C1 segment of cervical spinal cord (tissue), 14 donors: ENCODE measurements around the gene METTL15.
"Not testable (repeated sequence)": the region's sequence is repeated elsewhere in the genome, so short reads cannot be mapped to it uniquely, and the experiment has no call there.

Experiments used
- DNase-seq, 14 donors: peaks; one replicate each; lab custom pipeline; 2025; lab: John Stamatoyannopoulos, UW

METTL15 gene, protein sequence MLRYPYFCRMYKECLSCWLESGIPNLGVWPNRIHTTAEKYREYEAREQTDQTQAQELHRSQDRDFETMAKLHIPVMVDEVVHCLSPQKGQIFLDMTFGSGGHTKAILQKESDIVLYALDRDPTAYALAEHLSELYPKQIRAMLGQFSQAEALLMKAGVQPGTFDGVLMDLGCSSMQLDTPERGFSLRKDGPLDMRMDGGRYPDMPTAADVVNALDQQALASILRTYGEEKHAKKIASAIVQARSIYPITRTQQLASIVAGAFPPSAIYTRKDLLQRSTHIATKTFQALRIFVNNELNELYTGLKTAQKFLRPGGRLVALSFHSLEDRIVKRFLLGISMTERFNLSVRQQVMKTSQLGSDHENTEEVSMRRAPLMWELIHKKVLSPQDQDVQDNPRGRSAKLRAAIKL

DNA sequence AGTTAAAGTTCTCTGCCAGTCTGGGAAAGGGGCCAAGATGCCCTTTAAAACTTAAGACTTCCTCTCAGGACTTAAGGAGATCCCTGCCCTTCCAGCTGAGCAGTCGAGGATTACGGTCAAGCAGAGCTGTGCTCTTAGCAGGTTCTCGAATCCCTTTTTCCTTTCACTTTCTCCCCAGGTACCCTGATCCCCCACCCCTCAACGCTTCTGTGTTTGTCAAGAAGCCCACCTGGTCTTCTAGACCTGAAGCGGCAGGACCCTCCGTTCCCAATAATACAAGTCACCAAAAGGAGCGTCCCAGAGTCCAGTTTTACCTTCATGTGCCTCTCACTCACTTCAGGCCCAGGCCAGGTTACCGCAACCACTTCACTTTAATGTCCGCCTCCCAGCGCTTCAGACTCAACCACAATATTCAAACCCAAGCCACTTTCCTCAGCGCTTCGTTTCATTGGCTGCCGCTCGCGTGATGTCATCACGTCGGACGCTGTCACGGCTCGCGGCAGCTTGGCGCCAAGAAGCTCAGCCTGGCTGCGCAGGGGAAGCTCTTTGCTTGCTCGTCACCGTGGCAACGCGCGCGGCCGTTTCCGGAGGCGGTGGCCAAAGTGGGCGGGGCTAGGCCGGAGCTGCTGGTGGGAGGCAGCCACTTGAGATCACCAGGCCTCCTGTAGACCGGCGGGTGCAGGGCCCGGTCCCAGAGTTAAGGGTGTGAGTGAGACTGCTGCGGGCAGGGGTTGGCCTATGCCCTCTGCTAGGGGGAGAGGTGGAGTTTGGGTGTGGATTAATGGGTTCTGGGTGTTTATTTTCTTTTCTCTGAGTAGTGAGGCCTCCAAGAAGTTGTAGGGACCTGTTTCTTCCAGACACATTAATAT, at the start of gene METTL15, which contains the start of gene KIF18A:
TSS of gene METTL15 (plus strand) at position 639 of the 869 bp plus-strand sequence. CDS start 4,947 bp downstream, outside the sequence.
TSS of gene KIF18A (minus strand) at position 407 of the 869 bp plus-strand sequence. CDS start 10,209 bp downstream, outside the sequence.
- DNase-seq = peak; percentile 91 to 99 (median 97)

DNA sequence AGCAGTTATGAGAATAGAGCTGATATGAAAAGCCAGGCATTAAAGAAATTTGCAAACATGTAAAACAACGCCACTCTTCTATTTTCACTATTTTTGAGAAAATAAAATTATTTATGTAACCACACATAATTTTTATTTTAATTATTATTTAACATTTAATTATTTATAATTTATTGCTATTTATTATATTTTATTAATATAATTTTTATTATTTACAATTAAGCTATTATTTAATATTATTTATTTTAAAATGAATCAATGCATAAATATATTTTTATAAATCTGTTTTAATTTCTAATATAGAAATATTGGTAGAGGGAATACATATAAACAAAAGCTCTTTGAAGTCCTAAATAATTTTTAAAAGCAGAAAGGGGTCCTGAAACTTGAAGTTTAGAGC, 36.9 kb upstream of the METTL15 start:
- no peak for DNase-seq

DNA sequence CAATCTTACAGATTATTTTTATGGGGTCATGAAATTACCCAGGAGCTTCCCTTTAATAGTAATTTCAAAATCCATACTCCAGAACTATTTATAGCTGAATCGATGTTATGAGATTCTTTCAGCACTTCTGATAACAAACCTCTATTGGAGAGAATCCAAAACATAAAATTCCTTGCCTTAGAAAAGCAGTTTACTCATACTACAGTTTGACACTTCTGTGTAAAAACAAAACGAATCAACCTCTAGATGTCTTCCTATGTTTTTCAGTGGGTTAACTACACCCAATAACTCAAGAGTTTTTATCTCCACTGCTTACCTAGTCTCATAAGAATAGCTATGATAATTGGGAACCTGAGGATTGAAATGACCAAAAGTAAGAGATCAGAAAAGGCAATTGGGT, 35.9 kb upstream of the METTL15 start:
- no peak for DNase-seq

DNA sequence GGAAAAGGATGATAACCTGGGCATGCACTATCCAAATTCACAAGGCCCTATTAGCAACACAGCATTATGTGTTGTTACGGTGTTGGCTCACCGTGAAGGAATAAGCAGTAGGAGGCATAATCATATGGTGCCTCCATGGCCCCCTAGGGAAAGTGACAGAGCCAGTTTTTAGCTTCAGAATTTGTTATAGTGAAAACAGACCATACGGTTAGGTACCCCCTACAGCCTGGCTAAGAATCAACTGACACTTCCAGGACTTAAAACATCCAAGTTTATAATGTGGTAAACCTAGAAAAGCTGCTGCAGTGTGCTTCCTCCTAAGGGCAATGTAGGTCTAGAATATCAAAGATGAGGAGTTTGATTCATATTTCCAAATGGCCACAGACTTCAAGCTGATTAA, 30.7 kb upstream of the METTL15 start:
- DNase-seq = peak in 1 of 14 donors; percentile 43

DNA sequence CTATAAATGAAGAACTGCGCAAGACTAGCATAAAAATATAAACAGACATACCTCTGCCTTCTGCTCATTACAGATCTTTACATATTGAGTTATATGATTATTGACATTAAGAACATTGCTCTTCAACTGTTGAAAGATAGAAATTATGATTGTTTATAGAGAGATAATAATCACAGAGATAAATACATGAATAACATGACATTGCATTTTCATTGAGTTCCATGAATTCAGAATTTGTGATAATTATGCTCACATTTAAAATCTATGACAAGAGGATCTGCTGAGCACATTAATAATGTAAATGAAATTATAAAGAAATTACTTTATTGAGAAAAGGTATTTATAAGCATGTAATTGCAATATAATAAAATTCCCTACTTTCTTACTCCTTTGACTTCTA, 25.1 kb upstream of the METTL15 start:
- DNase-seq = no peak

DNA sequence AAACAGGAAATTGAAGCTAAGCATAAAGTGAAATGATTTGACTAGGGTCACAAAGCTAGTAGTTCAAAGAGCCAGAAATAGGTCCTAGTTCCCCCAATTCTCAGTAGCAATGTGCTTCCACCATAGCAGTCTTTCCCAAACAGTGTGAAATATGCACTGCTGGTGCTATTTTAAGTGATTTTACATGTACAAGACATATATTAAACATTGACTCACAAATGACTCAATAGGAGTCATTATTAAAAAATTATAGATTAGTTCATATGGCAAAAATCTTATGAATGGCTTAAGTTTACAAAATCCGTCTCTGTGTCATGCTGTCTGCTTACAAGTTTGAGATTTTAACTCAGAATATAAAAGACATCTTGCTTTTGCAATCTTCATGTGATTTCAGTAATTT, 21.6 kb upstream of the METTL15 start:
- DNase-seq = no peak

DNA sequence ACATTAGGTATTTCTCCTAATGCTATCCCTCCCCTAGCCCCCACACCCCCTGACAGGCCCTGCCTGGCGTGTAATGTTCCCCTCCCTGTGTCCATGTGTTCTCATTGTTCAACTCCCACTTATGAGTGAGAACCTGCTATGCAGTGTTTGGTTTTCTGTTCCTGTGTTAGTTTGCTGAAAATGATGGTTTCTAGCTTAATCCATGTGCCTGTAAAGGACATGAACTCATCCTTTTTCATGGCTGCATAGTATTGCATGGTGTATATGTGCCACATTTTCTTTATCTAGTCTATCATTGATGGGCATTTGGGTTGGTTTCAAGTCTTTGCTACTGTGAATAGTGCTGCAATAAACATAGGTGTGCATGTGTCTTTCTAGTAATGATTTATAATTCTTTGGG, 21.0 kb upstream of the METTL15 start:
- DNase-seq = not testable (repeated sequence)

DNA sequence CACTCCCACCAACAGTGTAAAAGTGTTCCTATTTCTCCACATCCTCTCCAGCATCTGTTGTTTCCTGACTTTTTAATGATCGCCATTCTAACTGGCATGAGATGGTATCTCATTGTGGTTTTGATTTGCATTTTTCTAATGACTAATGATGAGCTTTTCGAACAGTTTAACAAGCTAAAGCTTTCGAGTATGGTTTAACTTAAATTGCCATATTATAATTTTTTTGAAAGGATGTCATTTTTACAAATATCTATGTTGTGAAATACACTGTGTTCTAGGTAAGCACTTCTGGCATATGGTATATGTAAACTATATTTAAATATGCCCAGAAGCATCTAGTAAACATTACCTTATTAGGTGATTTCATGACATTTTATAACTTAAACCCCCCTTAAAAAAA, 20.5 kb upstream of the METTL15 start:
- DNase-seq = not testable (repeated sequence)

DNA sequence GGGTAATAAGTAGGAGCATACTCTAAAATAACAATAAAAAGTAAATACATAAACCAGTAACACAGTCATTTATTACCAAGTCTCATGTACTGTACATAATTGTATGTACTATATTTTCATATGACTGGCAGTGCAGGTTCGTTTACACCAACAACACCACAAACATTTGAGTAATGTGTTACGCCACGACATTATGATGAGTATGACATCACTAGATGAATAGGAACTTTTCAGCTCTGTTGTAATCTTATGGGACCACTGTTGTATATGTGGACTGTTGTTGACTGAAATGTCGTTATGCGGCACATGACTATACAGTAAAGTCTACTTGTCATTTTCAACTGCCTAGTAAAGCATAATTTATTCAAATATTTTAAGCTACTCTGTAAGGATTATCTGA, 18.8 kb upstream of the METTL15 start:
- no peak for DNase-seq

DNA sequence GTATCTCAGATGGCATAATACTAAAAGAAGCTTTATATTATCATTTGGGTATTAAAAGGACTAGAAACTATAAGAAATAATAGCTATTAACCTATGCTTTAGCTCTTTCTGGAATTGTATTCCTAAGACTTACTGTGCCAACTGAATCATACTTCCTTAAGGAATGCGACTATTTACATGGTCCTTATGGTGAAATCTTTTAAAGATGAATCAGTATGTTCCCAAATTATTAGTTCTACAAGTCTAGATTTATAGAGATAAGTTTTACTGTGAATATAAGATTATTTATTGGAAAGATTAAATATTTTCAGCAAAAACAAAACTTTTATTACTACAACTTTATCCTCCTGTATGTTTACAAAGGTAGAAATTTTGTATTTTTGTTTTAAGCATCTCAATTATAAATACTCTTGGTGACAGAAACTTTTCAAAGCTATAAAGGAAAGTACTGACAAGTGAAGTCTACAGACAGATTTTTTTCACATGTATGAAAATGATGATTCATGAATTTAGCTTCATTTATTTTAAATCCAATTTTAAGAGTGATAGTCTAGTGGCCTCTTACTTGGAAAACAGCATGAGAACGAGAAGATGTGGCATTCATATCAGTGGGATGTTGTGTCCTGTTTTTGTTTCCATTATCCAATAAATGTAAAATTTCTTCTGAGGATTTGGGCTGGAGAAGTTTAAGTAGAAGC, 18.0 kb upstream of the METTL15 start:
- no peak for DNase-seq

DNA sequence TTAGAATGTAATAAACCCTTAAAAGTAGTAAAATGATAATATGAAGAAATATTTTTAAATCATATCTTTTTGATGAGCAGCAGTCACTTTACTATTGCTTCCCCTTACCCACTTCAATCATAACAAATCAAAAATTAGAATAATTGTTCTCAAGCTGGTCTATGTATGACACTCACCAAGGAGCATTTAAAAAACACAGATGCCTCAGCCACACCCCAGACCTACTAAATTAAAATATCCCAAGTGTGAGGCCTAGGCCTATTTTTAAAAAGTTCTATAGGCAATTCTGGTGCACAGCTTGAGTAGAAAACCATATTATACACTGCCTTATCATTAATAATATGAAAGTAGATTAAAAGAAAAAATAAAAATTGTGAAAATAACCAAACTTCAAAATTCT, 15.4 kb upstream of the METTL15 start:
- no peak for DNase-seq

DNA sequence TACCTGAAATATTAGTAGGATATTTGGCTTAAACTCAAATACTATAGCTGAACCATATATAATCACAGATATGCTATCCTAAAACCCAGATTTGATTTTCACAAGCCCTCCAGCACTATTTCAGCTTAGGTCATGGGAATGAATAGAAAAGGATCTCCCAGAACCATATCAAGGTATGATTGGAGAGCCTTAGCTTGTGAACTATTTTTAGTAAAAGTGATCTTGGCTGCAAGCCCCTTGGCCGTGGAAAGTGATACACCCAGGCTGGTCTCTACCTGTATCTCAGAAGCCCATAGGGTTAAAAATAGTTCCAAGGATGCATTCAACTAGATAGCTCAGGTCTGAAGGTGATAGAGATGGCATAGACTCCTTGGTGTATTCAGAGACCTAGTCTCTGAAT, 9.9 kb upstream of the METTL15 start:
- DNase-seq = no peak

DNA sequence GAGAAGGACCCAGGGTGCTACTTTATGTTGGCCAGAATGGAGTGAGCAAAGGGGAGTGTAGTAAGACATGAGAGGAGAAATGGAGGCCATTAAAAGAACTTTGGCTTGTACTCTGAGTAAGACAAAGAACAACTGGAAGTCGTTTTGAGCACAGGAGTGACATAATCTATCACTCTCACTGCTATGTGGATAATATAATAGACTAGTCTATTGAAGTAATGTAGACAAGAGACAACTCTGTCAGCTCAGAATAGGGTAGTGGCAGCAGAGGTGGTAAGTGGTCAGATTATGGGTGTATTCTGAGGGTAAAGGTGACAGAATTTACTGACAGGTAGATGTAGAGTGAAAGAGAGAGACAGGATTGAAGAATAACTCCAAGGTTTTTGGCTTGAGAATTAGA, 8.5 kb upstream of the METTL15 start:
- no peak for DNase-seq

DNA sequence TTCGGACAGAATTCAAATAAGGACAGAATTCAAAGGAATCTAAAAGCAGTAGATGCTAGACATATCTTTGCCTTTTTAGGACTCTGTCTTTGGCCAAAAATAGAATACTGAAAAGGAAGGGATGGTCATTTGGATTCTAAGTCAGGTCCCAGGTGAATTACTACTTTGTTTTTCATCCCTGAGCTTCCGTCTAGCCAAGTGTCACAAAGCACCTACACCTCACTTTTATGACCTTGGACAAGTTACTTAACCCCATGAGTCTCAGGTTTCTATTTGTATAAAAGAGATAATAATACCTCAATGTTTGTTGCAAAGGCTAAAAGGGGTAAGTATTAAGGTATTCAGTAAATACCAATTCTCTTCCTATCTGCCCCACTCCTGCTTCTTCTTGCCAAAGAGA, 7.5 kb upstream of the METTL15 start:
- no peak for DNase-seq

DNA sequence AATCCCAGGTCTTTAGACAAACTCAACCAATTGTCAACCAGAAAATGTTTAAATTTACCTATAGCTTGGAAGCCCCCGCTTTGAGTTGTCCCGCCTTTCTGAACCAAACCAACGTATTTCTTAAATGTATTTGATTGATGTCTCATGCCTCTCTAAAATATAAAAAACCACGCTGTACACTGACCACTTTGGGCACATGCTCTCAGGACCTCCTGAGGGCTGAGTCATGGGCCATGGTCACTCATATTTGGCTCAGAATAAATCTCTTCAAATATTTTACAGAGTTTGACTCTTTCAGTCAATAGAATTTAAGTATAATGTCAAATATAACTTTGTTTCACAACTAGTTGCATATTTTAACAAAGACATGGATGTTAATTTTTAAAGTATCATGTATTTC, 5.9 kb upstream of the METTL15 start:
- not testable (repeated sequence) for DNase-seq

DNA sequence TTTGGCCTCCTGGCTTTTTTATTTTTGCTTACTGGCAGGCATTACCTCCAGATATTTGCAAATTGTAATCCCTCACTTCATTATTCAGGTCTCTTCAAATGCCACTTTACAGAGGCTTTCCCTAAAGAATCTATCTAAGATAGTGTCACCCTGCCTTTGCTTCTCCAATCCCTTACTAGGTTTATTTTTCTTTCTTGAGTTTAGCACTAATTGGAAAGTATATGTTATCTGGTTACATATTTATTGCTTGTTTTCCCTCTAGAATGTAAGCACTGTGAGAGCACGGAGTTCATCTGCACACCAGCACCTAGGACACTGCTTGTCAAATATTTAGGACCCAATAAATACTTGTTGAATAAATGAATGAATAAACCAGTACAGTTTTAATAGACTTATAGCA, 3.8 kb upstream of the METTL15 start:
- DNase-seq = no peak

DNA sequence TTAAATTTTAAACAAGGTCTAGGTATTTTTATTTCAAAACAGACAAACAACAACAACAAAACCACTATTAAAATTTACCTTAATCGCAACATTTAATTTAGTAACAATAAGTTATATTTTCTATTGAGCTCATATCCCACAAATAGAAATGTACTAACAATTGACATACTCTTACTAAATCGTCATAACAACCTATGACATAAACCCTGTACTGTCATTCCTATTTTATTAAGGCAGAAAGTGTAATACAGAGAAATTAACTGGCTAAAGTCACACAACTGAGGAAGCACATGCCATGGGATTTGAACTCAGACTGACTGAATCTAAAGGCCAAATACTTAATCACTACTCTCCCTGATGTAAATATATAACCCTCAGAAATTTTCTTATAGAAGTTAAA, 3.2 kb upstream of the METTL15 start:
- DNase-seq = no peak

DNA sequence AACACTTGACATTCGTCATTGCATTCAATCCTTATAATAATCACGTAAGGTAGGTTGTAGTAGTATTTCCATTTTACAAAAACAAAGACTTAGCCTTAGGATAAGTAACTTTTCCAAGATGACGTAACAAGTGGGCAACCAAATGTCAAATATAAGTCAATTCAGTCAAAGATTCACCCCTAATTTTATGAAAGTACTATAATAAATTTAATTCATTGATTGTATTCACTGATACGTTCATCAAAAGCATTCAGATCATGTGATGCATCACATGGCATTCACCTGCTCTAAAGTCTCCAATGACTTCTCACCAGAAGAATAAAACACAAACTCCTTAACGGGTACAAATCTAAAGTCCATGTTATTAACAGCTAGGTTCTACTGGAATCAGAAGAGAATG, 2.3 kb upstream of the METTL15 start:
- no peak for DNase-seq

DNA sequence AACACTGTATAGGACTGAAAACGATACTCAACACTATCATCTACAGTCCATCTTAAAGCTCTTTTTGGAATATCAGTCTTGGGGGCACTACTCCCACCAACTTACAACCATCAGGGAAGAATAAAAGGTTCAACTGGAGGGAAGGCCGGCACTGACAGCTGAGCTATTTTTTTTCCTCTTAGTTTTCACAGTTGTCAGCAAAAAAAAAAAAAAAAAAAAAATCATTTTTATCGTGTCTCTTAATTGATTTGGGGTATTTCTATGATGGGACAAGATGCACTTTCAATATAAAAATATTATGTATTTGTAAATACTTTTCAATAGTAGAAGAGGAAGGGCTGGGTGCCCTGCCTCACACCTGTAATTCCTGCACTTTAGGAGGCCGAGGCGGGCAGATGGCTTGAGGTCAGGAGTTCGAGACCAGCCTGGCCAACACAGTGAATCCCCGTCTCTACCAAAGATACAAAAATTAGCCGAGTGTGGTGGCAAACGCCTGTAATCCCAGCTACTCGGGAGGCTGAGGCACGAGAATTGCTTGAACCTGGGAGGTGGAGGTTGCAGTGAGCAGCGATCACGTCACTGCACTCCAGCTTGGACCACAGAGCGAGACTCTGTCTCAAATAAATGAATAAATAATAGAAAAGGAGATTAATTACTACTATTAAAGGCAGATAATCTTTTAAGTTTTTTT, 1.7 kb upstream of the METTL15 start:
- DNase-seq = no peak

DNA sequence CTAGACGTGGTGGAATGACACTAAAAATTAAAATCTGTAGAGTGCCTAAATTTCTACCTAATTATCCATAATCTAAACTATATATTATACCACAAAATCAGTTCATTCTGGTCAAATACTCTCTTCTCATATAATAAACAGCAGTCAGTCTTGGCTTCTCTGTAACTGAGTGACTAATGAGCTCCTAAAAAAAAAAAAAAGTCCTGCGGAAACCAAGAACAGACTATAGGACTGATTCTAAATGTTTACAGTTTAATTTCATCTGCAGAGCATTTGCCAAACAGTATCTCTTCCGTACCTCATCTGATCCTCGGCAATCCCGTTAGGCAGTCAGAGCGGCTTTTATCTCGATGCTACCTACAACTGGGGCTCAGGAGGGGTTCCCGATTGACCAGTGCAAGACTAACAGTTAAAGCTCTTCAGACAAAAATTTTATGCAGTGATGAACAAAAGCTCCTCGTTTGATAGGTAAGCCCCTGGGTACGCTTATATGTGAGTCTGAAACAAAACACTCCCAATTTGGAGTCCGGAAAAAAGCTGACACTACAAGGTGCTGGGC, 918 bp upstream of the METTL15 start:
- DNase-seq = no peak

DNA sequence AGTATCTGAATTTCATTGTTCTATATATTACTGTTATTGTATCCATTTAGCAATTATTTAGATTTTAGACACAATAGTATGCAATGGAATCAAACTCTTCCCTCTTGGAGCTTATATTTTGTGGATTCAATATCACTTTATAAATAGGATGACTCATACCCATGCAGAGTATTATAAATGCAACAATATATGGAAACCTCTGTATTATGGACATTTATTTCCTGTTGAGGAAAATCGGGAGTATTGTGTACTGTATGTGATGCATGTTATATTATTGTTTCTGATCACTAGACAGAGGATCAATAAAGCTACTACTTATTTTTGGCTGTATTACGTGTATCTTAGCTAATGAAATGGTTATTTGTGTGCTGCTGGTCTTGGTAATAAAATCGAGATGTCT, 770 bp downstream of the METTL15 start:
- DNase-seq = no peak
